ENCODE measurements around the gene ZC3H13.

ZC3H13 gene

DNA sequence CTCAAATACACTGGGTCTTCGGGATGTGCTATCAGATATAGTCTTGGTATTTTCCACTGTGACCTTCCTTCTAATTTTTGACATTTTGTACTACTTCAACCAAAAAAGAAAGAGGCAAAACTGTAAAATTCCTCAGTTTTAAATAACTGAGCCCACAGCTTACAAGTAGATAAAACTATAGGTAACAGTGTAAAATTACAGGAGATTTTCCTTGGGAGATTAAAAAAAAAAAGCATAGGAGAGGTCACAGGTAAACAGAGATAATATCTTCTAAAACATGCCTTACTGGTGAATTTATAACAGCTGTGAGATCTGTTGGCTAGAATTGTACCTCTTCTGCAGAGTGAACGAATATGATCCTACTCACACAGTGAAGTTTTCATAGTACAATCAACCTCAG, 7.1 kb downstream of the ZC3H13 start:
- no peak for TF ChIP-seq ZFX (IDR thresholded peaks at IDR 0.05)
- TF ChIP-seq, protein P1, sequence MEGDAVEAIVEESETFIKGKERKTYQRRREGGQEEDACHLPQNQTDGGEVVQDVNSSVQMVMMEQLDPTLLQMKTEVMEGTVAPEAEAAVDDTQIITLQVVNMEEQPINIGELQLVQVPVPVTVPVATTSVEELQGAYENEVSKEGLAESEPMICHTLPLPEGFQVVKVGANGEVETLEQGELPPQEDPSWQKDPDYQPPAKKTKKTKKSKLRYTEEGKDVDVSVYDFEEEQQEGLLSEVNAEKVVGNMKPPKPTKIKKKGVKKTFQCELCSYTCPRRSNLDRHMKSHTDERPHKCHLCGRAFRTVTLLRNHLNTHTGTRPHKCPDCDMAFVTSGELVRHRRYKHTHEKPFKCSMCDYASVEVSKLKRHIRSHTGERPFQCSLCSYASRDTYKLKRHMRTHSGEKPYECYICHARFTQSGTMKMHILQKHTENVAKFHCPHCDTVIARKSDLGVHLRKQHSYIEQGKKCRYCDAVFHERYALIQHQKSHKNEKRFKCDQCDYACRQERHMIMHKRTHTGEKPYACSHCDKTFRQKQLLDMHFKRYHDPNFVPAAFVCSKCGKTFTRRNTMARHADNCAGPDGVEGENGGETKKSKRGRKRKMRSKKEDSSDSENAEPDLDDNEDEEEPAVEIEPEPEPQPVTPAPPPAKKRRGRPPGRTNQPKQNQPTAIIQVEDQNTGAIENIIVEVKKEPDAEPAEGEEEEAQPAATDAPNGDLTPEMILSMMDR (conservative IDR thresholded peaks at IDR 0.05) = no peak

DNA sequence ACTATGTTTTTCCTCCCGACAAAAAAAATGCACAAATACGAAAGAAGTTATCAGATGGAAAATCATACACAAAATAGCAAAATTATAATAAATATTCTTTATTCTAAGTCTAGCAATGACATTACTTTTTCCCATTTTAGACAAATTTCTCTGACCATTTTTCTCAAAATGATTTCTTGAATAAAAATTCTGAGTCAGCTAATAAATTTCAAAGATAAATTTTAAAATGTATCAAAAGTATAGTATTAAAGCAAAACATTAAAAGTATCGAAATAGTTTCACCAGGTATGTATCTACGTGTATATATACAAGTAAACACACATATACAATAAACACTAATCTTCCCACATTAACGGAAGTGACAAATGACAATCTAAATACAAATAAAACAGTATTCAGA, 8.9 kb downstream of the ZC3H13 start:
- no peak overlapping the region for H3K27ac ChIP-seq

More for the DNA sequence above, 7.1 kb downstream of the ZC3H13 start:
- H3K27ac ChIP-seq = no peak overlapping the region

DNA sequence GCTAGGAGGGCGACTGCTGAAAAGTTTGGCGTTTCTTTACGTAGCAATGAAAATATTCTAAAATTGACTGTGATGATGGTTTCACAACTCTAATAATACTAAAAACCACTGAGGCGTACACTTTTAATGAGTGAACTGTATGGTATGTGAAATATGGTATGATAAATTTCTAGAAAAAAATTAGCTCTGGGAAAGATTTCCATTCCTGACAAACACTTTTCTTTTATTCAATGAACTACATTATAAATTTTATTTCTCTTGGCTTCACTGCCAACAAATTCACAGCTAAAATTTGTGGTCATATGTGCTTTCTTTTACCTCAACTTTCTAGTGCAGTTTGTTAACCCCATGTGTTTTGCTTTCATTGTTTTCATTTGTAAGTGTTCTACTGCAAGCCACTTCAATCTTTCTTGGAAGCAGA, 11.1 kb downstream of the ZC3H13 start:
- no peak overlapping the region for H3K27ac ChIP-seq
- TF ChIP-seq, protein P1 (conservative IDR thresholded peaks at IDR 0.05) = no peak
- no peak for TF ChIP-seq ZFX (IDR thresholded peaks at IDR 0.05)

More for the DNA sequence above, 8.9 kb downstream of the ZC3H13 start:
- no peak for TF ChIP-seq ZFX (IDR thresholded peaks at IDR 0.05)
- TF ChIP-seq, protein P1 (conservative IDR thresholded peaks at IDR 0.05) = no peak

DNA sequence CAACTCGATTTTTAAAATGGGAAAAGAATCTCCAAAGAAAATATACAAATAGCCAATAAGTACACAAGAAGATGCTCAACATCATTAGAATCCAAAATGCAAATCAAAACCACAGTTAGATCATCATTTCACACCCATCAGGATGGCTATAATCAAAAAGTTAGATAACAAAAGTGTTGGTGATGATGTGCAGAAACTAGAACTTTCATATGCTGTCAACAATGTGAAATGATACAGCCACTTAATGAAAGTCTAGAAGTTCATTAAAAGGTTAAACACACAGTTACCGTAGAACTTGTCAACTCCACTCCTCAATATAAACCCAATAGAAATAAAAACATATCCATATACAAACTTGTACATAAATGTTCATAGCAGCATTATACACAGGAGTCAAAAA, 11.8 kb downstream of the ZC3H13 start:
- no peak overlapping the region for H3K27ac ChIP-seq

DNA sequence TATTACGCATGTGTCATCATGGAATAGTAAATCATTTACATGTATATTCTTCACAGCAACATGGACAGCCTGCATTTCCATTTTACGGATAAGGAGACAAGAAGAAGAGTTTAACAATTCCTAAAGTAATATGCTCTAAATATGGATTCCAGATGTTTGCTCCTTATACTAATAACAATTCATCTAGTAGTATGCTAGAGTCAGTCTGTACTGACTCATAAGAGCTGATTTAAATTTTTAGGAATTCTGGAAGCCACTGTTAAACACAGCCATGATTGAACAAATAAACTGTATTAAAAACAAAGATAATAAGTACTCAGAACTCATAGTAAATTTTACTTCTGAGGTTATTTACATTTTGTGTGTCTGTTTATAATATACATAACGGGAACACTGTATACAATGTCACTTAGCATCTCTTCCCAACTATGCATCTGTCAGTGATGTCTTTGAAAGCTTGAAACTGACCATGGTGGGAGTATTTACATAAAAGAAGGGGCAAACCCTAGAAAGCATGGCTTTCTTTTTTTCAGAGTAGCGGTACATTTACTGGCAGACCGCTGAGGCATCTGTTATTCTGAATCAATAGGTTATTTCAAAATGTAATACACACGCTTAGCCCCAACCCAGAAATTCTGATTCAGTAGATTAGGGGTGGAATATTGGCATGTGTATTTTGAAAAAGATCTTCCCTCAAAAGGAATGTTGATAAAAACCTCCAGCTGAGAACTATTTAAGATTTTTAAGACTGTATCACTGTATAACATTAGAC, 12.9 kb downstream of the ZC3H13 start:
- TF ChIP-seq, protein P1 (conservative IDR thresholded peaks at IDR 0.05) = no peak
- no peak for TF ChIP-seq ZFX (IDR thresholded peaks at IDR 0.05)
- no peak overlapping the region for H3K27ac ChIP-seq

More for the DNA sequence above, 11.8 kb downstream of the ZC3H13 start:
- TF ChIP-seq, protein P1 (conservative IDR thresholded peaks at IDR 0.05) = no peak
- TF ChIP-seq ZFX (IDR thresholded peaks at IDR 0.05) = no peak

DNA sequence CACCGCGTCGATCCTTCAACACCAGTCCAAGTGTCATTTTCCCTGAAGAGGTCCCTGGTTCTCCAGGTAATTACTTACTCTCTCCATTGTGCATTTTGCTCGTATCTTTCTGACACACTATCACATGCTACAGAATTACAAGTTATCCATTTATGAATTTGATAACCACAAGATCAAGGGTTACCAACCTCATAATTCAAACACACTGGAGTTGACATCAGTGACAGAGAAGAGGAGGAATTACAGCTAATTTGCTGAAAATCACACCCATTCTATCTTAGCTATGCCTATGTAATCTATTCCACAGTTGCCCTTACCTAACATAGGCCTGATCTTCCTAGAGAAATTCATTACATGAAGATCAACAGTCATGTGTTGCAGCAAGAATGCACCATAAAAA, 14.2 kb downstream of the ZC3H13 start:
- H3K27ac ChIP-seq = no peak overlapping the region
- TF ChIP-seq, protein P1 (conservative IDR thresholded peaks at IDR 0.05) = no peak
- TF ChIP-seq ZFX (IDR thresholded peaks at IDR 0.05) = no peak

DNA sequence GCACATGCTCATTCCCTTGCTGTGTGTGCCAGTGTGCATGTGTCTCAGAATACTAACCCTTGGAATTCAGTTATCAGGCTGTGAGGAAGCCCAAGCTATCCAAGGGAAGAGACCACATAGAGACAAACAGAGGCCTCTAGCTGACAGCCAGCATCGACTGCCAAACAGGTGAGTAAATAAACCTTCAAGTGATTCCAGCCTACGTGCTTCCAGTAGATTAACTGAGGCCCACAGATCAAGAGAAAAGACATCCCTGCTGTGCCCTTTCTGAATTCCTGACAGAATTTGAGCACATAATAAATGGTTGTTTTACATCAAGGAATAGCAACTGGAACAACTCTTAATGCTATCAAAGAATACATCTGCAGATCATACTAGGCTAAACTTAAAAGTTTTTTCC, 17.5 kb downstream of the ZC3H13 start:
- no peak for TF ChIP-seq ZFX (IDR thresholded peaks at IDR 0.05)
- TF ChIP-seq, protein P1 (conservative IDR thresholded peaks at IDR 0.05) = no peak

More for the DNA sequence above, 17.5 kb downstream of the ZC3H13 start:
- no peak overlapping the region for H3K27ac ChIP-seq

All from C4-2B (cell line).